Testis (tissue), 3 donors: ENCODE measurements around the gene MOV10L1. TPM values are rescaled to one million over a fixed set of nuclear protein-coding genes. Genes with fewer than 3 reads are reported as not detected.
A peak's percentile ranks its signal among the peaks of the same experiment; 100 is the strongest.

Source experiments
- DNase-seq: peaks from one replicate; pipeline ENCODE4 v3.0.0-alpha.2; 2019
- H3K27ac ChIP-seq, 2 donors: fragments of 200-600 bp; sonication (generic); one replicate each; pipeline ENCODE4 v1.5.1; 2019
- H3K27me3 ChIP-seq: fragments of 200-600 bp; sonication (generic); one replicate; pipeline ENCODE4 v1.5.1; 2019
- H3K36me3 ChIP-seq: fragments of 200-600 bp; sonication (generic); one replicate; pipeline ENCODE4 v1.5.1; 2017; ENCODE audit warnings: low read depth; ENCODE audit errors: missing control alignments
- H3K4me1 ChIP-seq: fragments of 200-600 bp; sonication (generic); one replicate; pipeline ENCODE4 v1.5.1; 2019
- H3K4me3 ChIP-seq, 2 donors: fragments of 200-600 bp; sonication (generic); one replicate each; pipeline ENCODE4 v1.5.1; 2017 to 2019
- H3K9me3 ChIP-seq: fragments of 200-600 bp; sonication (generic); one replicate; pipeline ENCODE4 v1.5.1; 2017
- POLR2A ChIP-seq: fragments of 450-650 bp; IDR thresholded peaks from one replicate; pipeline ENCODE4 v1.6.1; 2017; ENCODE audit warnings: antibody characterized with exemption, mild to moderate bottlenecking, moderate library complexity
- WGBS, 2 donors: methylation state at CpG; one replicate each; pipeline ENCODE4 v1.1.5; 2018; 5-methylcytosine and 5-hydroxymethylcytosine counted together
- intact Hi-C: fragments of 100-400 bp; cut with DNase I; formaldehyde crosslinking; loops from one replicate; pipeline ENCODE4 v1.15.1; 2023; ENCODE audit warnings: low total_unique reads
- polyA plus RNA-seq: library from polyadenylated mRNA; stranded (reverse); fragments of 350-450 nt; fragmentation: Illumina TruSeq; extraction: RNeasy Lipid Tissue Mini Kit (QIAGEN cat#74804); gene quantifications from one replicate; pipeline ENCODE4 v1.2.3, GENCODE V29; 2014; ENCODE audit warnings: low read depth, low replicate concordance; ENCODE audit not compliant: insufficient read depth
- total RNA-seq, 2 donors: library from RNA; depleted of rRNA; stranded (reverse); fragments of >200 nt; gene quantifications; one replicate each; pipeline ENCODE4 v1.2.3, GENCODE V29; 2016
- TF ChIP-seq, protein P1 (sequence below), 3 experiments: fragments of 450-650 bp in 2 of 3; fragments of 200-600 bp in 1 of 3; sonication (generic) in 1 of 3; IDR thresholded peaks; one replicate each; pipeline ENCODE4 v1.5.1; 2016 to 2019; ENCODE audit warnings: antibody characterized with exemption in 3 of 3, mild to moderate bottlenecking in 2 of 3, moderate library complexity in 1 of 3

Gene MOV10L1
- total and polyA plus RNA-seq, 3 donors from 2014 or later = 48.4 to 73.3 (median 62.4) TPM

- DNase-seq = no peak
- H3K4me1 ChIP-seq = no peaks in the 10 kb centered on the region
- 93 to 94% methylated on average over 18 of the region's 18 CpGs for WGBS, 2 donors
- H3K27ac ChIP-seq = no peak overlapping the region
- no peaks in the 10 kb centered on the region for H3K36me3 ChIP-seq
- no peak overlapping the region for H3K4me3 ChIP-seq
- TF ChIP-seq POLR2A = no peak
- no peaks in the 10 kb centered on the region for H3K27me3 ChIP-seq
- intact Hi-C loops = no loop called here
- H3K9me3 ChIP-seq = no peaks in the 10 kb centered on the region
These were observed 35.9 kb upstream of the MOV10L1 start for GRCh38 chr22:50053861-50054260.

GRCh38 chr22:50056214-50056972, 33.4 kb upstream of the MOV10L1 start:
- no peak for DNase-seq
- H3K9me3 ChIP-seq = no peaks in the 10 kb centered on the region
- no peak overlapping the region for H3K27ac ChIP-seq
- intact Hi-C loops = no loop called here
- 88 to 91% methylated on average over 26 to 34 of the region's 34 CpGs for WGBS, 2 donors
- TF ChIP-seq, protein P1, sequence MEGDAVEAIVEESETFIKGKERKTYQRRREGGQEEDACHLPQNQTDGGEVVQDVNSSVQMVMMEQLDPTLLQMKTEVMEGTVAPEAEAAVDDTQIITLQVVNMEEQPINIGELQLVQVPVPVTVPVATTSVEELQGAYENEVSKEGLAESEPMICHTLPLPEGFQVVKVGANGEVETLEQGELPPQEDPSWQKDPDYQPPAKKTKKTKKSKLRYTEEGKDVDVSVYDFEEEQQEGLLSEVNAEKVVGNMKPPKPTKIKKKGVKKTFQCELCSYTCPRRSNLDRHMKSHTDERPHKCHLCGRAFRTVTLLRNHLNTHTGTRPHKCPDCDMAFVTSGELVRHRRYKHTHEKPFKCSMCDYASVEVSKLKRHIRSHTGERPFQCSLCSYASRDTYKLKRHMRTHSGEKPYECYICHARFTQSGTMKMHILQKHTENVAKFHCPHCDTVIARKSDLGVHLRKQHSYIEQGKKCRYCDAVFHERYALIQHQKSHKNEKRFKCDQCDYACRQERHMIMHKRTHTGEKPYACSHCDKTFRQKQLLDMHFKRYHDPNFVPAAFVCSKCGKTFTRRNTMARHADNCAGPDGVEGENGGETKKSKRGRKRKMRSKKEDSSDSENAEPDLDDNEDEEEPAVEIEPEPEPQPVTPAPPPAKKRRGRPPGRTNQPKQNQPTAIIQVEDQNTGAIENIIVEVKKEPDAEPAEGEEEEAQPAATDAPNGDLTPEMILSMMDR (IDR thresholded peaks at IDR 0.05) = no peak
- TF ChIP-seq POLR2A = no peak
- H3K4me1 ChIP-seq = no peaks in the 10 kb centered on the region
- H3K36me3 ChIP-seq = no peaks in the 10 kb centered on the region
- H3K4me3 ChIP-seq = no peak overlapping the region
- H3K27me3 ChIP-seq = no peaks in the 10 kb centered on the region

DNA sequence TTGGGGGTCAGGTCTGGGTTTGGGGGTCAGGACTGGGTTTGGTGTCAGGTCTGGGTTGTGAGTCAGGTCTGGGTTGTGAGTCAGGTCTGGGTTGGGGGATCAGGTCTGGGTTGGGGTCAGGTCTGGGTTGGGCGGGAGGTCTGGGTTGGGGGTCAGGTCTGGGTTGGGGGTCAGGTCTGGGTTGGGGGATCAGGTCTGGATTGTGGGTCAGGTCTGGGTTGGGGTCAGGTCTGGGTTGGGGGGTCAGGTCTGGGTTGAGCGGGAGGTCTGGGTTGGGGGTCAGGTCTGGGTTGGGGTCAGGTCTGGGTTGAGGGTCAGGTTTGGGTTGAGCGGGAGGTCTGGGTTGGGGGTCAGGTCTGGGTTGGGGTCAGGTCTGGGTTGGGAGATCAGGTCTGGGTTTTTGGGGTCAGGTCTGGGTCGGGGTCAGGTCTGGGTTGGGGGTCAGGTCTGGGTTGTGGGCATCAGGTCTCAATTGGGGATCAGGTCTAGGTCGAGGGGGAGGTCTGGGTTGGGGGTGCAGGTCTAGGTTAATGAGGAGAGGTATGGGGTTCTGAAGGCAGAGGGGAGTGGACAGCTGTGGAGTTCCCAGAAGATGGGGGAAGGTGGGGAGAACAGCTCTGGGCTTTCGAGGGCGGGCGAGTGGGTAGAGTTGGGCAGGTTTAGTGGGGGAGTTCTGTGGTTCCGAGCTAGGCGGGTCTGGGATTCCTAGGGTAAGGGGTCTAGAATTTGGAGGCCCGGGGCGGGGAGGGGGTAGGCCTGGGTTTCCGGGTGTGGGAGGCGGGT, 32.3 kb upstream of the MOV10L1 start:
- DNase-seq = no peak
- H3K27ac ChIP-seq = no peak overlapping the region
- no peaks in the 10 kb centered on the region for H3K4me1 ChIP-seq
- no peaks in the 10 kb centered on the region for H3K36me3 ChIP-seq
- H3K27me3 ChIP-seq = no peaks in the 10 kb centered on the region
- 62 to 74% methylated on average over 13 of the region's 14 CpGs for WGBS, 2 donors
- H3K4me3 ChIP-seq = no peak overlapping the region
- intact Hi-C loops = no loop called here
- TF ChIP-seq POLR2A = no peak
- TF ChIP-seq, protein P1 (IDR thresholded peaks at IDR 0.05) = no peak
- H3K9me3 ChIP-seq = no peaks in the 10 kb centered on the region

- no peak for TF ChIP-seq POLR2A
- TF ChIP-seq, protein P1 (IDR thresholded peaks at IDR 0.05) = no peak
- no peaks in the 10 kb centered on the region for H3K27me3 ChIP-seq
- intact Hi-C loops = no loop called here
- no peaks in the 10 kb centered on the region for H3K36me3 ChIP-seq
- DNase-seq = no peak
- no peak within 1 kb of the TSS for H3K27ac ChIP-seq
- H3K4me1 ChIP-seq = no peaks in the 10 kb centered on the region
- no peaks in the 10 kb centered on the region for H3K9me3 ChIP-seq
- peak within 1 kb of the TSS; percentile 38 to 39 for H3K4me3 ChIP-seq
- WGBS, 2 donors = 3 to 8% methylated on average over 5 to 63 of the region's 102 CpGs
These were observed 31.5 kb upstream of the MOV10L1 start, which contains the start of gene TTLL8 for GRCh38 chr22:50058061-50058905. Gene TTLL8, minus strand, starts transcription at chr22:50058298.
